Daoy (cell line): ENCODE measurements around the gene TRIM62. TPM values are rescaled to one million over a fixed set of nuclear protein-coding genes. Genes with fewer than 3 reads are reported as not detected.

Experiments
- DNase-seq: peaks from one replicate; pipeline ENCODE4 v3.0.0-alpha.2; 2015; ENCODE audit warnings: low read depth
- total RNA-seq: library from RNA; depleted of rRNA; stranded (reverse); fragments of >200 nt; shearing (Covaris generic); gene quantifications from 2 replicates; pipeline ENCODE4 v1.2.3, GENCODE V29; 2014; rRNA removed

The TRIM62 gene
- total RNA-seq, 1 experiment from 2014 or later: 5.4 TPM

- peak; percentile 100 for DNase-seq
Observed at GRCh38 chr1:33099290-33100118, 82.3 kb downstream of the TRIM62 start.

GRCh38 chr1:33098371-33098770 is 83.5 kb downstream of the TRIM62 start:
- no peak for DNase-seq

- DNase-seq: no peak
Observed at GRCh38 chr1:33097762-33098161, 84.1 kb downstream of the TRIM62 start.

- DNase-seq: peak; percentile 76
Observed at GRCh38 chr1:33097137-33097611, 84.7 kb downstream of the TRIM62 start.

- no peak for DNase-seq
Observed at GRCh38 chr1:33096363-33097005, 85.4 kb downstream of the TRIM62 start.

Other genes starting within 250 kb of the TRIM62 start
- gene RNF19B, start 217.2 kb downstream of the TRIM62 start, total RNA-seq: 18.8 and 20.4 TPM in 2 replicates
- gene AK2, start 145.2 kb downstream of the TRIM62 start, total RNA-seq: 339 and 582 TPM in 2 replicates
- 2.4 and 8.9 TPM in 2 replicates for gene AZIN2, start 100.9 kb downstream of the TRIM62 start, total RNA-seq
- gene ZNF362, start 74.4 kb upstream of the TRIM62 start, total RNA-seq: 6.5 and 14.6 TPM in 2 replicates
- not detected in 2 replicates for gene A3GALT2, start 139.1 kb upstream of the TRIM62 start, total RNA-seq
- gene PHC2, start 249.1 kb upstream of the TRIM62 start, total RNA-seq: 101 and 108 TPM in 2 replicates